Prostate gland (tissue), 2 donors: Measurements from ENCODE around the gene RPS6KA2.

ENCODE experiments used
- POLR2A ChIP-seq: fragments of 450-650 bp; IDR thresholded peaks from one replicate; pipeline ENCODE4 v1.6.1; 2016; ENCODE audit warnings: antibody characterized with exemption, mild to moderate bottlenecking
- POLR2AphosphoS5 ChIP-seq: sonication (generic); formaldehyde crosslinking; IDR thresholded peaks from one replicate; pipeline ENCODE4 v1.6.1; 2017; ENCODE audit warnings: antibody characterized with exemption
- TF ChIP-seq, protein P1 (sequence below), 4 experiments: fragments of 200-600 bp in 2 of 4; fragments of 450-650 bp in 2 of 4; sonication (generic) in 2 of 4; IDR thresholded peaks; 1 replicate in 3 of 4; 2 replicates in 1 of 4; pipeline ENCODE4 v1.5.1; 2016 to 2019; ENCODE audit warnings: antibody characterized with exemption in 4 of 4, mild to moderate bottlenecking in 2 of 4, moderate library complexity in 2 of 4

DNA sequence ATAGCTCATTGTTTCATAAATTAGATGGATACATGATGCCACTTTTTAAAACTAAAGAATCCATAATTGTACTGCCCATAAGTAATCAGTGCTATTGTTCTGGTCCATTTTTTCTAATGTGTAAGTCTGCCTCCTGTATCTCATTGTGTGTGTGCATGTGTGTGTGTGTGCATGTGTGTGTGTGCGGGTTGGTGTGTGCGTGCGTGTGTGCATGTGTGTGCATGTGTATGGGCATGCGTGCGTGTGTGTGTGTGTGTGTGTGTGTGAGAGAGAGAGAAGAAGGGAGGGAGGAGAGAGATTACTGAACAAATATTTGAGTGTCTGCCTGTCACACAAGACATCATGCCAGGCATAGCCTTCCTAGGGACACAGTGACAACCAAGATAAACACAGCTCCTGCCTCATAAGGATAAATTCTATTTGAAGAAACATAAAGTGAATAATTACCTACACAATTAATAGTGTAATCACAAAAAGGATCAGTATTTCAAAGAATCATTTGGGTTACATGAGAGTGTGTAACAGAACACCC lies 33.2 kb upstream of the RPS6KA2 start:
- TF ChIP-seq, protein P1, sequence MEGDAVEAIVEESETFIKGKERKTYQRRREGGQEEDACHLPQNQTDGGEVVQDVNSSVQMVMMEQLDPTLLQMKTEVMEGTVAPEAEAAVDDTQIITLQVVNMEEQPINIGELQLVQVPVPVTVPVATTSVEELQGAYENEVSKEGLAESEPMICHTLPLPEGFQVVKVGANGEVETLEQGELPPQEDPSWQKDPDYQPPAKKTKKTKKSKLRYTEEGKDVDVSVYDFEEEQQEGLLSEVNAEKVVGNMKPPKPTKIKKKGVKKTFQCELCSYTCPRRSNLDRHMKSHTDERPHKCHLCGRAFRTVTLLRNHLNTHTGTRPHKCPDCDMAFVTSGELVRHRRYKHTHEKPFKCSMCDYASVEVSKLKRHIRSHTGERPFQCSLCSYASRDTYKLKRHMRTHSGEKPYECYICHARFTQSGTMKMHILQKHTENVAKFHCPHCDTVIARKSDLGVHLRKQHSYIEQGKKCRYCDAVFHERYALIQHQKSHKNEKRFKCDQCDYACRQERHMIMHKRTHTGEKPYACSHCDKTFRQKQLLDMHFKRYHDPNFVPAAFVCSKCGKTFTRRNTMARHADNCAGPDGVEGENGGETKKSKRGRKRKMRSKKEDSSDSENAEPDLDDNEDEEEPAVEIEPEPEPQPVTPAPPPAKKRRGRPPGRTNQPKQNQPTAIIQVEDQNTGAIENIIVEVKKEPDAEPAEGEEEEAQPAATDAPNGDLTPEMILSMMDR (IDR thresholded peaks at IDR 0.05) = no peak
- peak; percentile 55 for TF ChIP-seq POLR2AphosphoS5
- TF ChIP-seq POLR2A = no peak
